Activated T-helper 17 cell treated with anti-CD3 and anti-CD28 coated beads, Interleukin-2, amount 50 U/mL, for 72 hours (primary cell): Measurements from ENCODE around the gene YBEY. TPM values are rescaled to one million over a fixed set of nuclear protein-coding genes. Genes with fewer than 3 reads are reported as not detected.

Experiments
- ATAC-seq: fragments of 150-1000 bp; cut with Tn5 transposase; replicated peaks from 2 replicates; pipeline ENCODE4 v1.10.0; 2021; ENCODE audit warnings: mild to moderate bottlenecking, moderate library complexity
- H3K27ac Mint-ChIP-seq: one replicate; pipeline ENCODE4 v1.8.0; 2022; ENCODE audit warnings: mixed read lengths
- H3K27me3 Mint-ChIP-seq: one replicate; pipeline ENCODE4 v1.8.0; 2022; ENCODE audit warnings: mixed read lengths
- H3K36me3 Mint-ChIP-seq: one replicate; pipeline ENCODE4 v1.8.0; 2022; ENCODE audit warnings: low read depth, mild to moderate bottlenecking, mixed read lengths
- H3K4me1 Mint-ChIP-seq: one replicate; pipeline ENCODE4 v1.8.0; 2022; ENCODE audit warnings: mixed read lengths
- H3K4me3 Mint-ChIP-seq: one replicate; pipeline ENCODE4 v1.8.0; 2022; ENCODE audit warnings: mild to moderate bottlenecking, mixed read lengths
- H3K9me3 Mint-ChIP-seq: one replicate; pipeline ENCODE4 v1.8.0; 2022; ENCODE audit warnings: mixed read lengths
- total RNA-seq, 2 donors: library from RNA; stranded (reverse); gene quantifications; one replicate each; pipeline ENCODE4 v1.2.3, GENCODE V29; 2022

The YBEY gene
- total RNA-seq, 2 donors from 2014 or later = 7.0 to 14.8 TPM

DNA sequence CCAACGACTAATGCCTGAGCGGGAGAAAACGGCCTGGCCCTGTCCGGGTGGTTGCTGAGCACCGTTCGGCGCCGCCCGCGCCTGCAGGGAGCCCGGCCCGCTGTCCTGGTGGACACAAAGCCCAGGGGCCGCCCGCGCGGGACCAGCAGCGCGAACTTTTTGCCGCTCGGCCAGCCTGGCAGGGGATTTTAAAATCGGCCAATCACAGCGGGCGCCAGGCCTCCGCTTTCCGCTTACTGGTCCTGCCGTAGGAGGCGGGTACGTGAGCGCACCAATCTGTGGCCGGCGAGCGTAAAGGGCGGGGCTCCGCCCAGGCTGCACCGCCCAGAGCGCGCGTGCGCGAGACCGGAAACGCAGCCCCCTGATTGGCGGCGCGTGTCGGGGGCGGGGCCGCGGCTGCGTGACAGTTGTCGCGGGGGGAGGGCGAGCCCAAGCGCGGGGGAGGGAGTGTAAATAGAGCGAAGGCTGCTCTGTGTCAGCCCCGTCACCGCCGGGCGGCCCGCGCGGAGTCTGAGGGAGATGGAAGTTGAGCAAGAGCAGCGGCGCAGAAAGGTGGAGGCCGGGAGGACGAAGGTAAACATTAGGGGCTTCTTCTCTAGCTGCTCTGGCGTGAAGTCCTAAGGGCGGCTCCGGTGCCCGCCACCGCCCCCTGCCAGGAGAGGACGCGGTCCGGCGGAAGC, 37.7 kb downstream of the YBEY start, which contains the start of the genes C21orf58 and PCNT:
TSS of gene C21orf58 (minus strand) at position 161 of the 680 bp plus-strand sequence. CDS start 1,132 bp downstream, outside the sequence.
TSS of gene PCNT (plus strand) at position 447 of the 680 bp plus-strand sequence. CDS start at position 520, 73 bp downstream.
- H3K4me3 Mint-ChIP-seq = peak within 1 kb of the TSS; percentile 92
- H3K9me3 Mint-ChIP-seq = no peaks in the 10 kb centered on the region
- peak within 1 kb of the TSS; percentile 91 for H3K27ac Mint-ChIP-seq
- H3K27me3 Mint-ChIP-seq = no peaks in the 10 kb centered on the region
- ATAC-seq = peak; percentile 88
- peaks cover 25% of the 10 kb centered on the region for H3K4me1 Mint-ChIP-seq
- H3K36me3 Mint-ChIP-seq = peaks cover 49% of the 10 kb centered on the region

DNA sequence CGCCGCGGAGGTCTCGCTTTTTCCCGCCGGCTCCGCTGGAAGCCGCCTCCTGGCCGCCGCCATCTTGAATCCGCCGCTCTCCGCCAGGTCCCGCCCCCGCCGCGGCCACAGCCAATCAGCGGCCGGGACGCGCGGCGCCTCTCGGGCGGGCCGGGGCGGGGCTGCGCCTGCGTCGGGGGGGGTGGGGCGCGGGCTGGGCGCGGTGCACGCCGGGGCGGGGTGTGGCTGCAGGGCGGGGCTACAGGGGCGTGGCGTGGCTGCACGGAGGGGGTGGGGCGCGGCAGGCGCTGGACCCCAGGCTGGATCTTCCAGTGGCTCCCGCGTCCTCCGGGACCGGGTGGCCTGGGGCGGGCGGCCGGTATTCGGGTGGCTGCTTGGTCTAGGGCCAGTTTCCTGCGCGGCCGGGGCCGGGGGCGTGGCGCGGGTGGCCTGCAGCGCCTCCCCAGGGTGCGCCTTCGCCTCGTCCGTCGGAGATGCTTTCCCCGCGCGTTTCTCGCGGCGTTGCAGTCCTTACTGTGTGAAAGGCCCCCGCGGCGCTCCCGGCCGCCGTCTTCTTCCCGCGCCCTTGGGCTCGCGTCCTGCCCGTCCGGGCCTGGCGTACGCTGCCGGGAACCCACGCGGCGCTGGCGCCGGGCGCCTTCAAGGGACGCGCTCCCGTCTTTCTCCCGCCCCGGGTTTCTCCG, 38.4 kb downstream of the YBEY start:
- Mint-ChIP-seq H3K27me3 (no peaks in the 10 kb centered on the region), H3K36me3 (peaks cover 56% of the 10 kb centered on the region), H3K9me3 (no peaks in the 10 kb centered on the region), H3K4me3 (peak overlapping the region; percentile 92), H3K27ac (peak overlapping the region; percentile 91), H3K4me1 (peaks cover 25% of the 10 kb centered on the region)
- ATAC-seq = peak; percentile 81

DNA sequence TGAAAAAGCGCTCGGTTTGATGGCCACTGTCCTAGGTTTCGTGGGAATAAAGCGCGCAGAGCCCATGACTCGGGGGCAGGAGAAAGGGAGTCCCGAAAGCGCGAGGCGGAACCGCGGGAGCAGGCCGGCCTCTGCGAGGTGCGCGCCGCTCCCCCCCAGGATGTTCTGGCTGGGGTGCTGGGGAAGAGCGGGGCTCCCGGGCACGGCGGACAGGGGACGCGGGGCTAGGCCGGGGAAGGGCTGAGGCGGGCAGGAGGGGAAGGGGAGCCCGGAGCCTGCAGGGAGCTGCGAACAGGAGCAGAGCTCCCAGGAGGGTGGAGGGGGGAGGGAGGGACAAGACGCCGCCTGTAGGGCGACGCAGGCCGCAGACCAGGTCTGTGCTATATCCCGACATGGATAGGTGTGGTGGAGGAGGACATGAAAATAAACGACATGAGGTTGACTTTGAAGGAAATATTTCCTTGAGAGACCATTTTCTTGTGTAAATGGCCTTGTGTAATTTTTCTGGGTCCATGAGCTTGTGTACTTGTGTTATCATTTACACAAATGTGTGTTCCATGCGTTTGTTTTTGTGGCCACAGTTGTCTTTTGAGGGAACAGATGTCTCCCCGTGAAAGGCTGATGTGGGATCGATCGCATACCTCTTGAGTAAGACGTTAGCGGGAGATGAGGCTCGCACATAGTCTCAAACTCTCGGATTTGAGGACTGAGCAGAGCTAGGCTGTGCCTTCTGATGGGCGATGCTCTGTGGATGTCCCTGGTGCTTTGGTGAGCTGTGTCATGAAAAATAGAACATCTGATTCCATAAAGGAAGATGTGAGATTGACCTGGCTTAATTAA, 39.2 kb downstream of the YBEY start:
- Mint-ChIP-seq H3K4me1 (peaks cover 25% of the 10 kb centered on the region), H3K4me3 (peak overlapping the region; percentile 81), H3K27ac (peak overlapping the region; percentile 80), H3K9me3 (no peaks in the 10 kb centered on the region), H3K36me3 (peaks cover 64% of the 10 kb centered on the region), H3K27me3 (no peaks in the 10 kb centered on the region)
- ATAC-seq = peak; percentile 2

DNA sequence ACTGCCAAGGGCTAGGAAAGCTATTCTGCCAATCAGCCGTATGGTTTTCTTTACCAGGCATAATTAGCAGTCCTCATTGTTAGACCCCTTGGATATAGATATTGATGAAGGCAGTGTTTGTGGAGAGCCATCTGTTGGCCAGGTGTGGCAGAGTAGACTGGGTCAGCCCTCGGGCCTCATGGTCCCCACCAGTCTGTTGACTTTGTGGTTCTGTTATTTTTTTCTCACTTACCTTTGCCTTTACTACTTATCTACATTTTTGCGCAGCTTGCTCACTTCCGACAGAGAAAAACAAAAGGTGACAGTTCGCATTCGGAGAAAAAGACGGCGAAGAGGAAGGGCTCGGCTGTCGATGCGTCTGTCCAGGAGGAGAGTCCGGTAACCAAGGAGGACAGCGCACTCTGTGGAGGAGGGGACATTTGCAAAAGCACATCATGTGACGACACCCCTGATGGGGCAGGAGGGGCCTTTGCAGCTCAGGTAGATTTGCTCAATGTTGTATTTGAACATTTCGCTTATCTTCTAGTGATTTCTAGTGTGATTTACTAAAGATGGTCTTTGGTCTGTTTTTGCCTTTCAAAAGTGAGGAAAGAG, 40.1 kb downstream of the YBEY start:
- ATAC-seq = no peak
- Mint-ChIP-seq H3K4me3 (peak overlapping the region; percentile 81), H3K27ac (peak overlapping the region; percentile 28), H3K27me3 (no peaks in the 10 kb centered on the region), H3K9me3 (no peaks in the 10 kb centered on the region), H3K4me1 (peaks cover 20% of the 10 kb centered on the region), H3K36me3 (peaks cover 71% of the 10 kb centered on the region)

DNA sequence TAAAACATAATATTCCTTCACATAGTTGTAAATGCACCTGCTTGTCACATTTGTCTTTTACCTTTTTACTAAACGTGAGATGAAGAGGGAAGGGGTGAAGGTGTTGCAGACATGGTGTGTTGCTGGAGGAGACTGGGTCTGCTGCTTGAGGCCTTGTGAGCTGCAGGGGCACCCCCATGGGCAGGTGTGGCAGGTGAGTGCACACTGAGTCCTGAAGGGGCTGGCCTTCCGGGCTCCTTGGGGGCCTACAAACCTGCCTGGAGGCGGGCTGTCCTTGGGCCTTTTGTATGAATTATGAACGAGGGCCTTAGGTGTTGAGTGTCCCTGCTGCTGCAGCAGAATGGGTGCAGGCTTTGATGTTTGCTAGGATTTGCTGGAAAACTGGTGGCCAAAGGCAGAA, 41.6 kb downstream of the YBEY start:
- Mint-ChIP-seq H3K27ac (no peak overlapping the region), H3K4me3 (no peak overlapping the region), H3K27me3 (no peaks in the 10 kb centered on the region), H3K36me3 (peaks cover 72% of the 10 kb centered on the region), H3K4me1 (peaks cover 12% of the 10 kb centered on the region), H3K9me3 (no peaks in the 10 kb centered on the region)
- ATAC-seq = no peak

DNA sequence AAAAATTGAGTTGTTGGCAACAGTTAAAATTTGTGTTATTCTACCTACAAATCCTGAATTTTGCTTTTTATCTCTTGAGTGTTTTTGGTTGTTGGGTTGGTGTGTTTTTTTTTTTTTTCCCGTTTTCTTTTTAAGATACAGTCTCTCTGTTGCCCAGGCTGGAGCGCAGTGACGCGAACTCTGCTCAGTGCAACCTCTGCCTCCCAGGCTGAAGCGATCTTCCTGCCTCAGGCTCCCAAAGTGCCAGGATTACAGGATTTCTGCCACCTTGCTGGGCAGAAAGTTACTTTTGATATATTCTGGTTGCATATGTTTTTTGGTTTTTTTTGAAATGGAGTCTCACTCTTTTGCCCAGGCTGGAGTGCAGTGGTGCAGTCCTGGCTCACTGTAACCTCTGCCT, 42.0 kb downstream of the YBEY start:
- no peak for ATAC-seq
- Mint-ChIP-seq H3K27ac (no peak overlapping the region), H3K9me3 (no peaks in the 10 kb centered on the region), H3K4me3 (no peak overlapping the region), H3K36me3 (peaks cover 76% of the 10 kb centered on the region), H3K4me1 (peaks cover 12% of the 10 kb centered on the region), H3K27me3 (no peaks in the 10 kb centered on the region)

DNA sequence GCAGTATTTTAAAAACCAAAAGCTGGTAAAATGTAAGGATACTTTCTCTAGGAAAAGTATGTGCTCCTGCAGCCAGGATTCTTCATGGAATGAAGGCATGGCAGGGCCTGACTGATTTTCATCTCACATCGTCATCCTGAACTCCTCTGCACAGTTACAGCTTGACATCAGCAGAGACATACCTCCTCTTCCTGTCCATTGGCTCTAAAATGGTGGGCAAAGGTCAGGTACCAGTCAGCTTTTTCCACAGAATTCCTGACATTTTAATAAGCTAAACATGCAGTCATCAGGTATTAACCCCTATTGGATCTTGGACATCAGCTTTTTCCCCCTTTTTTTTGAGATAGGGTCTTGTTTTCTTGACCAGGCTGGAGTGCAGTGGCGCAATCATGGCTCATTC, 43.7 kb downstream of the YBEY start:
- Mint-ChIP-seq H3K4me3 (no peak overlapping the region), H3K9me3 (no peaks in the 10 kb centered on the region), H3K27ac (no peak overlapping the region), H3K4me1 (peaks cover 12% of the 10 kb centered on the region), H3K27me3 (no peaks in the 10 kb centered on the region), H3K36me3 (peaks cover 91% of the 10 kb centered on the region)
- no peak for ATAC-seq

DNA sequence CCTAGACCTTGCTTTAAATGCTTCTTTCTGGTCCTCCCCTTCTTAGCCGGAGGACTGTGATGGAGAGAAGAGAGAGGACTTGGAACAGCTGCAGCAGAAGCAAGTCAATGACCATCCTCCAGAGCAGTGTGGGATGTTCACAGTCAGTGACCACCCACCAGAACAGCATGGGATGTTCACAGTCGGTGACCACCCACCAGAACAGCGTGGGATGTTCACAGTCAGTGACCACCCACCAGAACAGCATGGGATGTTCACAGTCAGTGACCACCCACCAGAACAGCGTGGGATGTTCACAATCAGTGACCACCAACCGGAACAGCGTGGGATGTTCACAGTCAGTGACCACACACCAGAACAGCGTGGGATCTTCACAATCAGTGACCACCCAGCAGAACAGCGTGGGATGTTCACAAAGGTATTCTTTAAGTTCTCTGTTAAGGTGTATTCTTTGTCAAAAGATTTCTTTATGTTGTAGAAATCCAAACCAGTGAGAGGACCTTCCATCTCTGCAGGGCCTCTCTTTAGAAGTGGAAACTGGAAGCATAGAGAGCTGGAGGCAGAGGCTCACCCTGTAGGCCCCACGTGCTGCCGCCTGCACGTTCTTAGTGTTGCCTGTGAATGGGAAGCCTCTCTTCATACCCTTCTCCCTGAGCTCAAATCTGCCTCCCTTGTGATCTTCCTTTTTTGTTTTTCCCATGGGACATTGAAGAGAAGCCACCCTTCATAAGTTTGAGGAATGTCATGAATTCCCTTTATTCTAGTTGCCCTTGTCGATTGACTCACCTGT, 48.4 kb downstream of the YBEY start:
- peaks cover 98% of the 10 kb centered on the region for H3K36me3 Mint-ChIP-seq

DNA sequence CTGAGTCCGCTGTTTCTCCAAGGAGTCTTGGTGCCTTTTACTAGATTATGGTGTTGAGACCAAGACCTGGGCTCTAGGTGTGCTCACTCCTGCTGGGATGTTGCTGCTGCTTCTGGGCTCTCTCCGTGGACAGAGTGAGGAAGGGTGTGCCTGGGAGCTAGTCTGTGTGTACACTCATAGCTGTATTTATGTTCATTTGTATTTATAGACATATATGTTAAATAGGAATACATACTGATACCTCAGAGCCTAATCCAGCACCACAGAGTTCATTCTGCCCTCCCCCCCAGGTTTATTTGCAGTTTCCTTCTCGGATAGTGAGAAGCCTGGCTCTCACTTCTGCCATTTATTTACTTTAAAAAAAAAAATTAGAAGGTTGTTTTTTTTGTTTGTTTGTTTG, 50.5 kb downstream of the YBEY start:
- Mint-ChIP-seq H3K27me3 (no peaks in the 10 kb centered on the region), H3K4me3 (no peak overlapping the region), H3K36me3 (peaks cover 88% of the 10 kb centered on the region), H3K9me3 (no peaks in the 10 kb centered on the region), H3K27ac (no peak overlapping the region), H3K4me1 (peaks cover 5% of the 10 kb centered on the region)
- ATAC-seq = no peak

More for the DNA sequence above, 48.4 kb downstream of the YBEY start:
- H3K9me3 Mint-ChIP-seq = no peaks in the 10 kb centered on the region
- no peak overlapping the region for H3K27ac Mint-ChIP-seq
- H3K27me3 Mint-ChIP-seq = no peaks in the 10 kb centered on the region
- H3K4me1 Mint-ChIP-seq = peaks cover 5% of the 10 kb centered on the region
- no peak overlapping the region for H3K4me3 Mint-ChIP-seq
- ATAC-seq = no peak

DNA sequence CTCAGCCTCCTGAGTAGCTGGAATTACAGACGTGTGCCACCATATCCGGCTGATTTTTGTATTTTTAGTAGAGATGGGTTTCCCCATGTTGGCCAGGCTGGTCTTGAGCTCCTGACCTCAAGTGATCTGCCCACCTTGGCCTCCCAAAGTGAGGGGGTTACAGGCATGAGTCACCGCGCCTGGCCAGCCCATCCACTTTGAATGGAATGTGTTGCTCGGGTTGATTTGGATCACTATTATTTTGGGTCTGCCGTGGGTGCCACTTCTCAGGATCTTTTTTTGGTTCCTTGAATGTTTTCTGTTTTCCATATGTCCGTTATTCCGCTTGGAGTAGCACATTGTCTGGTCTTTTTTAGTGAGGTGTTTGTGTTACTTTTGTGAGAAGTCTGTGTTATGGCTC, 54.9 kb downstream of the YBEY start:
- H3K9me3 Mint-ChIP-seq = no peaks in the 10 kb centered on the region
- ATAC-seq = no peak
- H3K4me1 Mint-ChIP-seq = peaks cover 5% of the 10 kb centered on the region
- H3K27me3 Mint-ChIP-seq = no peaks in the 10 kb centered on the region
- peaks cover 80% of the 10 kb centered on the region for H3K36me3 Mint-ChIP-seq
- no peak overlapping the region for H3K27ac Mint-ChIP-seq
- no peak overlapping the region for H3K4me3 Mint-ChIP-seq

DNA sequence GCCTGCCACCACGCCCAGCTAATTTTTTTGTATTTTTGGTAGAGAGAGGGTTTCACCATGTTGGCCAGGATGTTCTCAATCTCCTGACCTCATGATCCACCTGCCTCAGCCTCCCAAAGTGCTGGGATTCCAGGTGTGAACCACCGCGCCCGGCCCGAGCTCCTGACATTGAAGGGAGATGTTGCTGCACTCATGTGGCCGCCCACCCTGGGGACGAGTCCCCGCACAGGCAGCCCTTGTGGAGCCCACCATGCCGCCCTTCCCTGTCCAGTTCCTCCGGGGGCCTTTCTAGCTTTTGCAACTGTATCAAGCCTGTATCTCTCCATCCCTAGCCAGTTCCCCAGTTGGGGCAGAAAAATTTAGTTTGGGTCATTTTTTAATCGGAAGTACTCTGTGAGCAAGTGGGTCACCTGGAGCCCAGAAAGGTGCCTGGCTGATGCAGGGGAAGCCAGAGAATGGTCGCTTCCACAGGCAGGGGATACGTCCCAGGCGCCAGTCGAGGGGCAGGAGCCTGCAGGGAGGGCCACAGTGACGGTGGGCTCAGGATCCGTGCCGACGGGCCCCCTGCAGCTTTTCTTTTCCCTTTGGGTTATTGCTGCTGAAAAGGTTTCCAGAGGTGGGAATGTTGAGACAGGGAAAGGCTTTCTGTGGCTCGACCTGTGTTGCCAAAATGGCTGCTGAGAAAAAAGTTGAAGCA, 58.2 kb downstream of the YBEY start:
- H3K27ac Mint-ChIP-seq = no peak overlapping the region

DNA sequence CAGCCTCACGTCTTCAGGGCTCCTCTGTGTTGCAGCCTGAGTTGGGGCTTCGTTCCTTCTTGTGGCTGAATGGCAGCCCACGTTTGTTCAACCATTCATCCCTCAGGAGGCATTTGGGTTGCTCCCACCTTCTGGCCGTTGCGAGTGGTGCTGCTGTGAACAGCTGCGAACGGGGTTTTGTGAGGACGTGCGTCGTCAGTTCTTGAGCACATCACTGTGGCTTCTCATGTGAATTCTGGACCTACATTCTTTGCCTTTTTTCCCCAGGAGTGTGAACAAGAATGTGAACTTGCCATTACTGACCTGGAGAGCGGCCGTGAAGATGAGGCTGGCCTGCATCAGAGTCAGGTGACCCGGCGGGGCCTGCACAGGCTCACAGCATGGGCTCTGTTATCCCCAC, 59.7 kb downstream of the YBEY start:
- H3K9me3 Mint-ChIP-seq = no peaks in the 10 kb centered on the region
- no peak overlapping the region for H3K4me3 Mint-ChIP-seq
- H3K27ac Mint-ChIP-seq = no peak overlapping the region
- no peaks in the 10 kb centered on the region for H3K27me3 Mint-ChIP-seq
- H3K36me3 Mint-ChIP-seq = peaks cover 80% of the 10 kb centered on the region
- no peaks in the 10 kb centered on the region for H3K4me1 Mint-ChIP-seq
- no peak for ATAC-seq

More for the DNA sequence above, 58.2 kb downstream of the YBEY start:
- no peak for ATAC-seq
- Mint-ChIP-seq H3K27me3 (no peaks in the 10 kb centered on the region), H3K9me3 (no peaks in the 10 kb centered on the region), H3K36me3 (peaks cover 78% of the 10 kb centered on the region), H3K4me3 (no peak overlapping the region), H3K4me1 (no peaks in the 10 kb centered on the region)
